Frontal cortex (tissue), 4 donors: ENCODE data around the gene EPN3. TPM values are rescaled to one million over a fixed set of nuclear protein-coding genes. Genes with fewer than 3 reads are reported as not detected.

Source experiments
- DNase-seq, 2 donors: peaks; one replicate each; pipeline ENCODE4 v3.0.0; 2012; ENCODE audit warnings: low spot score in 2 of 2
- FAIRE-seq: peaks from 2 replicates; lab custom pipeline; 2012; peaks lifted over from hg19 to GRCh38; lab: Jason Lieb, UNC
- total RNA-seq: library from RNA; depleted of rRNA; stranded (reverse); fragments of >200 nt; gene quantifications from one replicate; pipeline ENCODE4 v1.2.3, GENCODE V29; 2014
- donor health status: control.
- donor health status: control.
- donor health status: control.

EPN3 gene
- total RNA-seq, result 0.41 TPM

- no peak for DNase-seq
- no peak for FAIRE-seq
Observed at GRCh38 chr17:50532452-50533024, at the start of gene EPN3. Gene EPN3 (plus strand): TSS chr17:50532735. CDS start chr17:50536557, 3,822 bp downstream.

GRCh38 chr17:50483266-50483665 is 49.3 kb upstream of the EPN3 start:
- DNase-seq (no peak), FAIRE-seq (no peak)

- DNase-seq (no peak), FAIRE-seq (no peak)
Observed at GRCh38 chr17:50484386-50485155, 48.0 kb upstream of the EPN3 start.

GRCh38 chr17:50487213-50488096 is 45.1 kb upstream of the EPN3 start:
- FAIRE-seq (no peak), DNase-seq (no peak)

GRCh38 chr17:50488880-50489279 is 43.7 kb upstream of the EPN3 start:
- DNase-seq (no peak), FAIRE-seq (no peak)

GRCh38 chr17:50491505-50491904 is 41.0 kb upstream of the EPN3 start:
- DNase-seq (no peak), FAIRE-seq (no peak)

- DNase-seq (no peak), FAIRE-seq (no peak)
Observed at GRCh38 chr17:50492214-50492613, 40.3 kb upstream of the EPN3 start.

- FAIRE-seq (no peak), DNase-seq (no peak)
Observed at GRCh38 chr17:50493744-50494143, 38.8 kb upstream of the EPN3 start.

GRCh38 chr17:50495217-50495823 is 37.2 kb upstream of the EPN3 start:
- FAIRE-seq (no peak), DNase-seq (no peak)

GRCh38 chr17:50495918-50496317 is 36.6 kb upstream of the EPN3 start:
- FAIRE-seq (no peak), DNase-seq (no peak)

GRCh38 chr17:50498021-50498874 is 34.3 kb upstream of the EPN3 start:
- FAIRE-seq, result no peak
- no peak for DNase-seq

- DNase-seq (no peak), FAIRE-seq (no peak)
Observed at GRCh38 chr17:50499270-50499669, 33.3 kb upstream of the EPN3 start.

- no peak for DNase-seq
- FAIRE-seq, result no peak
Observed at GRCh38 chr17:50499721-50500120, 32.8 kb upstream of the EPN3 start.

GRCh38 chr17:50501054-50501453 is 31.5 kb upstream of the EPN3 start:
- FAIRE-seq, result peak; percentile 17
- no peak for DNase-seq

GRCh38 chr17:50502301-50502990 is 30.1 kb upstream of the EPN3 start:
- FAIRE-seq, result no peak
- DNase-seq, result no peak

- DNase-seq (no peak), FAIRE-seq (no peak)
Observed at GRCh38 chr17:50505591-50506130, 26.9 kb upstream of the EPN3 start.

- no peak for FAIRE-seq
- DNase-seq, result no peak
Observed at GRCh38 chr17:50506298-50506697, 26.2 kb upstream of the EPN3 start.

GRCh38 chr17:50507871-50508572 is 24.5 kb upstream of the EPN3 start, which contains the start of gene MYCBPAP:
Gene MYCBPAP (plus strand): TSS chr17:50508439. CDS start chr17:50508675, 236 bp downstream.
- peak; percentile 76 to 93 for DNase-seq
- FAIRE-seq, result no peak
